ENCODE results near the gene PAFAH1B2.

Gene PAFAH1B2

DNA sequence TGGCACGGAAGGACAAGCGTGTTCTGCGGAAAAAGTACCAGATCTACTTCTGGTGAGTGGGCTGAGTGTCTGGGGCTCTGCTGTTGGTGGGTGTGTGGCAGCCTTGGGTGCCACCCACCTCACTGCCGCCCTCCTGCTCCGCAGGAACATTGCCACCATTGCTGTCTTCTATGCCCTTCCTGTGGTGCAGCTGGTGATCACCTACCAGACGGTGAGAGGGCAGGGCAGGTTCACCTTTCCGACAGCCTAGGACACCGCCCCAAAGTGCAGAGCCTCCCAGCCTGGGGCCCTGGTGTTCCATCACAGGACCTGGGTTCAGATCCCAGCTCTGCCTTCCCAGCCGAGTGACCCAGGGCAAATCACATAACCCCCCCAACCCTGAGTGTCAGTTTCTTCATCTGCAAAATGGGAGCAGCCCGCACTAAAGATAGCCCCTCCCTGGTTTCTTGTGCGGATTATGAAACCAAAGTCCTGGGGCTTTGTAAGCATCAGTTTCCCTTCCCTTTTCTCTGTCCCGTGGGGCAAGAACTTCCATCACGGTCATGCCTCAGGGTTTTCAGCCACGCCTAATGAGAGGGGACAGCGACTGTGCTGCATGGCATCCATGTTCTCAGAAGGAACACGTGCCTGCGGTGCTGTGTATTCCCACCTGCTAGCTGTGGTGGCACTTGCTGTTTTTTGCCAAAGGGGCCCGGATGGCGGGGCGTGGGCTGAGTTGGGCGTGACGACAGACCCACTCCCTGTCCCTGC, 45.3 kb downstream of the PAFAH1B2 start:
- H3K4ac ChIP-seq (ENCODE audit: low read depth, low read length), result no peak overlapping the region
- H3K9ac ChIP-seq (ENCODE audit: low read length), result no peak overlapping the region
- no peak overlapping the region for H3K56ac ChIP-seq (ENCODE audit: low read length)
- no peaks in the 10 kb centered on the region for H3K27me3 ChIP-seq (ENCODE audit: insufficient read depth, low read length, poor library complexity)
- no peak overlapping the region for H2BK120ac ChIP-seq (ENCODE audit: low read depth, low read length)
- no peak overlapping the region for H4K8ac ChIP-seq (ENCODE audit: low read depth, low read length)
- H3K4me2 ChIP-seq (ENCODE audit: low read length), result no peak overlapping the region
- no peak overlapping the region for H2BK5ac ChIP-seq (ENCODE audit: low read length)
- no peak overlapping the region for H3K4me3 ChIP-seq (ENCODE audit: low read length)
- H3K36me3 ChIP-seq (ENCODE audit: control insufficient read depth, insufficient read depth, low read length), result peaks cover 5% of the 10 kb centered on the region
- H3K4me1 ChIP-seq (ENCODE audit: control insufficient read depth, low read depth, low read length), result no peaks in the 10 kb centered on the region
- H3K79me1 ChIP-seq (ENCODE audit: low read length), result no peaks in the 10 kb centered on the region
- no peak overlapping the region for H3K18ac ChIP-seq (ENCODE audit: low read length)
- no peak overlapping the region for H3K23ac ChIP-seq (ENCODE audit: low read length)
- WGBS (ENCODE audit: extremely low coverage, insufficient coverage, low lambda C conversion rate), result no CpG with 5 or more reads among the region's 22 CpGs
- no peak for DNase-seq
- H2AK5ac ChIP-seq (ENCODE audit: low read length), result no peak overlapping the region
- no peaks in the 10 kb centered on the region for H3K79me2 ChIP-seq (ENCODE audit: control insufficient read depth, insufficient read depth, low read length)
- no peak overlapping the region for H4K5ac ChIP-seq (ENCODE audit: low read length)
- no peak overlapping the region for H3K27ac ChIP-seq (ENCODE audit: low read depth, low read length)
- H2BK15ac ChIP-seq (replicated peaks; ENCODE audit: low read depth), result no peak overlapping the region

DNA sequence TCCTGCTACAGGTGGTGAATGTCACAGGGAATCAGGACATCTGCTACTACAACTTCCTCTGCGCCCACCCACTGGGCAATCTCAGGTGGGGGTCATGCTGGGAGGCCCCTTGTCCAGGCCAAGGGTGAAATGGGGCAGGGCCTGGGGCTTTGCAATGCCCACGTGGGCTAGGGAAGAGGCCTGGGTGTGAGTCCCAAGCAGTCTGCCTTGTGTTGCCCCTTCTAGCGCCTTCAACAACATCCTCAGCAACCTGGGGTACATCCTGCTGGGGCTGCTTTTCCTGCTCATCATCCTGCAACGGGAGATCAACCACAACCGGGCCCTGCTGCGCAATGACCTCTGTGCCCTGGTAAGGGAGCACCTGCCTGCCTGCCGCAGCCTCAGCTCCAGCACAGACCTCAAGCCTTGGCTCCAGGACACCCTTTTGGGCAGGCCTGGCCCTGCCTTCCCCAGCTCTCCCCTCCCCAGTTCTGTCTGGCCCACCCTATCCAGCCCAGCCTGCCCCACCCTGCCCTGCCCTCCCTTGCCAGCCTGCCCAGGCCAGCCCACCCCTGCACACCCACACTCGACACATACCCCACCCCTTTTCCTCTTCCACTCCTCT, 46.0 kb downstream of the PAFAH1B2 start:
- no peak overlapping the region for H3K4me3 ChIP-seq (ENCODE audit: low read length)
- H3K79me2 ChIP-seq (ENCODE audit: control insufficient read depth, insufficient read depth, low read length), result no peaks in the 10 kb centered on the region
- no peak overlapping the region for H3K18ac ChIP-seq (ENCODE audit: low read length)
- no peak overlapping the region for H3K4me2 ChIP-seq (ENCODE audit: low read length)
- no peaks in the 10 kb centered on the region for H3K79me1 ChIP-seq (ENCODE audit: low read length)
- no peak overlapping the region for H3K23ac ChIP-seq (ENCODE audit: low read length)
- DNase-seq, result no peak
- peaks cover 5% of the 10 kb centered on the region for H3K36me3 ChIP-seq (ENCODE audit: control insufficient read depth, insufficient read depth, low read length)
- no CpG with 5 or more reads among the region's 8 CpGs for WGBS (ENCODE audit: extremely low coverage, insufficient coverage, low lambda C conversion rate)
- H3K4me1 ChIP-seq (ENCODE audit: control insufficient read depth, low read depth, low read length), result no peaks in the 10 kb centered on the region
- no peak overlapping the region for H3K56ac ChIP-seq (ENCODE audit: low read length)
- H3K9ac ChIP-seq (ENCODE audit: low read length), result no peak overlapping the region
- H2BK5ac ChIP-seq (ENCODE audit: low read length), result no peak overlapping the region
- no peaks in the 10 kb centered on the region for H3K27me3 ChIP-seq (ENCODE audit: insufficient read depth, low read length, poor library complexity)
- no peak overlapping the region for H4K8ac ChIP-seq (ENCODE audit: low read depth, low read length)
- H4K5ac ChIP-seq (ENCODE audit: low read length), result no peak overlapping the region
- H2BK15ac ChIP-seq (replicated peaks; ENCODE audit: low read depth), result no peak overlapping the region
- no peak overlapping the region for H3K27ac ChIP-seq (ENCODE audit: low read depth, low read length)
- no peak overlapping the region for H3K4ac ChIP-seq (ENCODE audit: low read depth, low read length)
- no peak overlapping the region for H2AK5ac ChIP-seq (ENCODE audit: low read length)
- no peak overlapping the region for H2BK120ac ChIP-seq (ENCODE audit: low read depth, low read length)

DNA sequence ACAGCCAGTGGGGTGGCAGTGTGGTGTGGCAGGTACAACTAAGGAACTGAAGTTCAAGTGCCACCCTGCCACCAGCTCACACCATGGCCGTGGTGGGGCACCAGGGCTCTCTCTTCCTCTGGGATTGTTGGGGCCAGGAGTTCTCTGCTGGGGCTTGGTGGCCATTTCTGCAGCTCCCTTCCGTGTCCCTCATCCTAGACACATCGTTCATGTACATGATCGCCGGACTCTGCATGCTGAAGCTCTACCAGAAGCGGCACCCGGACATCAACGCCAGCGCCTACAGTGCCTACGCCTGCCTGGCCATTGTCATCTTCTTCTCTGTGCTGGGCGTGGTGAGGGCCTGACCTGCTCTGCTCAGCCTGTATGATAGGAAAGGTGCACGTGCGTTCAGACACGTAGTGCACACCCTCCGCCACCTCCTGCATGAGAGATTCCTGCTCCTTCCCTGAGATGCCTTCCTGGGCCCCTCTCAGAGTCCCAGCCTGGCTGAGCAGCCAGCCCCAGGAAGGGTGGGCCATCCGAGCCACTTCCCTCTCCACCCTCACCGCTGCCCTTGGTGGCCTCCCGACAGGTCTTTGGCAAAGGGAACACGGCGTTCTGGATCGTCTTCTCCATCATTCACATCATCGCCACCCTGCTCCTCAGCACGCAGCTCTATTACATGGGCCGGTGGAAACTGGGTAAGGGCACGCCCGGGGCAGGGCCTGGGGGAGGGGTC, 47.8 kb downstream of the PAFAH1B2 start:
- no peak overlapping the region for H3K9ac ChIP-seq (ENCODE audit: low read length)

GRCh38 chr11:117192401-117192875, 48.4 kb downstream of the PAFAH1B2 start:
- DNase-seq, result no peak
- Histone ChIP-seq H3K9ac (ENCODE audit: low read length) (no peak overlapping the region), H3K4me3 (ENCODE audit: low read length) (no peak overlapping the region), H2BK5ac (ENCODE audit: low read length) (no peak overlapping the region), H3K36me3 (ENCODE audit: control insufficient read depth, insufficient read depth, low read length) (peaks cover 5% of the 10 kb centered on the region), H3K79me1 (ENCODE audit: low read length) (no peaks in the 10 kb centered on the region), H3K4me1 (ENCODE audit: control insufficient read depth, low read depth, low read length) (peaks cover under 1% of the 10 kb centered on the region), H3K18ac (ENCODE audit: low read length) (no peak overlapping the region), H2BK120ac (ENCODE audit: low read depth, low read length) (no peak overlapping the region), H3K27ac (ENCODE audit: low read depth, low read length) (no peak overlapping the region), H3K79me2 (ENCODE audit: control insufficient read depth, insufficient read depth, low read length) (no peaks in the 10 kb centered on the region), H3K4me2 (ENCODE audit: low read length) (no peak overlapping the region), H3K4ac (ENCODE audit: low read depth, low read length) (no peak overlapping the region), H4K5ac (ENCODE audit: low read length) (no peak overlapping the region), H4K8ac (ENCODE audit: low read depth, low read length) (no peak overlapping the region), H3K27me3 (ENCODE audit: insufficient read depth, low read length, poor library complexity) (no peaks in the 10 kb centered on the region), H2AK5ac (ENCODE audit: low read length) (no peak overlapping the region), H2BK15ac (replicated peaks; ENCODE audit: low read depth) (no peak overlapping the region), H3K23ac (ENCODE audit: low read length) (no peak overlapping the region), H3K56ac (ENCODE audit: low read length) (no peak overlapping the region)
- no CpG with 5 or more reads among the region's 17 CpGs for WGBS (ENCODE audit: extremely low coverage, insufficient coverage, low lambda C conversion rate)

More for the DNA sequence above, 47.8 kb downstream of the PAFAH1B2 start:
- no peak overlapping the region for H4K8ac ChIP-seq (ENCODE audit: low read depth, low read length)
- H2BK120ac ChIP-seq (ENCODE audit: low read depth, low read length), result no peak overlapping the region
- no peak overlapping the region for H3K23ac ChIP-seq (ENCODE audit: low read length)
- H3K4me2 ChIP-seq (ENCODE audit: low read length), result no peak overlapping the region
- H2AK5ac ChIP-seq (ENCODE audit: low read length), result no peak overlapping the region
- DNase-seq, result no peak
- no peak overlapping the region for H3K27ac ChIP-seq (ENCODE audit: low read depth, low read length)
- H4K5ac ChIP-seq (ENCODE audit: low read length), result no peak overlapping the region
- WGBS (ENCODE audit: extremely low coverage, insufficient coverage, low lambda C conversion rate), result no CpG with 5 or more reads among the region's 26 CpGs
- H2BK5ac ChIP-seq (ENCODE audit: low read length), result no peak overlapping the region
- H3K27me3 ChIP-seq (ENCODE audit: insufficient read depth, low read length, poor library complexity), result no peaks in the 10 kb centered on the region
- H3K36me3 ChIP-seq (ENCODE audit: control insufficient read depth, insufficient read depth, low read length), result peaks cover 5% of the 10 kb centered on the region
- H3K4me1 ChIP-seq (ENCODE audit: control insufficient read depth, low read depth, low read length), result no peaks in the 10 kb centered on the region
- H2BK15ac ChIP-seq (replicated peaks; ENCODE audit: low read depth), result no peak overlapping the region
- H3K56ac ChIP-seq (ENCODE audit: low read length), result no peak overlapping the region
- no peak overlapping the region for H3K18ac ChIP-seq (ENCODE audit: low read length)
- no peak overlapping the region for H3K4me3 ChIP-seq (ENCODE audit: low read length)
- no peaks in the 10 kb centered on the region for H3K79me1 ChIP-seq (ENCODE audit: low read length)
- H3K79me2 ChIP-seq (ENCODE audit: control insufficient read depth, insufficient read depth, low read length), result no peaks in the 10 kb centered on the region
- H3K4ac ChIP-seq (ENCODE audit: low read depth, low read length), result no peak overlapping the region

- Histone ChIP-seq H3K23ac (ENCODE audit: low read length) (no peak overlapping the region), H3K4me3 (ENCODE audit: low read length) (no peak overlapping the region), H3K36me3 (ENCODE audit: control insufficient read depth, insufficient read depth, low read length) (peaks cover 5% of the 10 kb centered on the region), H3K4me1 (ENCODE audit: control insufficient read depth, low read depth, low read length) (peaks cover 5% of the 10 kb centered on the region), H3K9ac (ENCODE audit: low read length) (no peak overlapping the region), H4K8ac (ENCODE audit: low read depth, low read length) (no peak overlapping the region), H2AK5ac (ENCODE audit: low read length) (no peak overlapping the region), H3K4ac (ENCODE audit: low read depth, low read length) (no peak overlapping the region), H3K27me3 (ENCODE audit: insufficient read depth, low read length, poor library complexity) (no peaks in the 10 kb centered on the region), H3K79me2 (ENCODE audit: control insufficient read depth, insufficient read depth, low read length) (no peaks in the 10 kb centered on the region), H3K79me1 (ENCODE audit: low read length) (no peaks in the 10 kb centered on the region), H3K56ac (ENCODE audit: low read length) (no peak overlapping the region), H2BK120ac (ENCODE audit: low read depth, low read length) (no peak overlapping the region), H4K5ac (ENCODE audit: low read length) (no peak overlapping the region), H3K27ac (ENCODE audit: low read depth, low read length) (no peak overlapping the region), H3K18ac (ENCODE audit: low read length) (no peak overlapping the region), H2BK15ac (replicated peaks; ENCODE audit: low read depth) (no peak overlapping the region), H3K4me2 (ENCODE audit: low read length) (no peak overlapping the region), H2BK5ac (ENCODE audit: low read length) (no peak overlapping the region)
- no peak for DNase-seq
- no CpG with 5 or more reads among the region's 15 CpGs for WGBS (ENCODE audit: extremely low coverage, insufficient coverage, low lambda C conversion rate)
Observed at GRCh38 chr11:117193130-117194020, 49.3 kb downstream of the PAFAH1B2 start.

Measured in mesendoderm (in vitro differentiated cells).